PC-3 (cell line): Measurements from ENCODE around the gene DCP1B. TPM values are rescaled to one million over a fixed set of nuclear protein-coding genes. Genes with fewer than 3 reads are reported as not detected.

Experiments used
- ATAC-seq: fragments of 200-7000 bp; cut with Tn5 transposase; 2 replicates; pipeline ENCODE4 v1.9.1; 2020; ENCODE audit warnings: mild to moderate bottlenecking, moderate library complexity
- BruUV-seq: library from RNA; stranded (reverse); fragments of 400-500 nt; replicated peaks from 2 replicates; lab custom pipeline; 2021; lab: Mats Ljungman, UMichigan
- CTCF ChIA-PET: fragments of 300-600 bp; sonication (Branson Sonifier 250); formaldehyde crosslinking; loops from one replicate; lab custom pipeline; 2022; ENCODE audit warnings: antibody characterized with exemption; lab: Charles Lee
- POLR2A ChIA-PET: fragments of 300-600 bp; sonication (Branson Sonifier 250); formaldehyde crosslinking; loops from one replicate; lab custom pipeline; 2022; ENCODE audit warnings: antibody characterized with exemption; ENCODE audit not compliant: unreplicated experiment; lab: Charles Lee
- DNase-seq: peaks from one replicate; pipeline ENCODE4 v3.0.0-alpha.2; 2015
- H2AFZ ChIP-seq: fragments of 300-600 bp; sonication (generic); 2 replicates; pipeline ENCODE4 v1.6.0; 2016; ENCODE audit warnings: antibody characterized with exemption, low read length
- H3F3A ChIP-seq: fragments of 300-600 bp; sonication (generic); one replicate; pipeline ENCODE4 v1.6.0; 2017; ENCODE audit warnings: antibody characterized with exemption, low read length, control low read depth, mild to moderate bottlenecking; ENCODE audit not compliant: unreplicated experiment
- H3K27ac ChIP-seq: fragments of 300-600 bp; sonication (generic); 2 replicates; pipeline ENCODE4 v1.5.1; 2016; ENCODE audit warnings: mild to moderate bottlenecking, low read length
- H3K27me3 ChIP-seq: fragments of 300-600 bp; sonication (generic); 2 replicates; pipeline ENCODE4 v1.6.1; 2016; ENCODE audit warnings: low read length, mixed read lengths
- H3K36me3 ChIP-seq: fragments of 300-600 bp; sonication (generic); 2 replicates; pipeline ENCODE4 v1.6.1; 2016; ENCODE audit warnings: low read depth, mixed run types, low read length, mixed read lengths
- H3K4me1 ChIP-seq: fragments of 300-600 bp; sonication (generic); 2 replicates; pipeline ENCODE4 v1.5.1; 2016; ENCODE audit warnings: low read length; ENCODE audit not compliant: insufficient read depth
- H3K4me2 ChIP-seq: fragments of 300-600 bp; sonication (generic); 2 replicates; pipeline ENCODE4 v1.6.0; 2016; ENCODE audit warnings: low read length
- H3K4me3 ChIP-seq: fragments of 300-600 bp; sonication (generic); 2 replicates; pipeline ENCODE4 v1.5.1; 2016; ENCODE audit warnings: mild to moderate bottlenecking, low read length, mixed read lengths
- H3K79me2 ChIP-seq: fragments of 300-600 bp; sonication (generic); 2 replicates; pipeline ENCODE4 v1.6.1; 2017; ENCODE audit warnings: low read length, mixed read lengths
- H3K9ac ChIP-seq: fragments of 300-600 bp; sonication (generic); 2 replicates; pipeline ENCODE4 v1.6.0; 2016; ENCODE audit warnings: mild to moderate bottlenecking, low read length
- H3K9me2 ChIP-seq: fragments of 300-600 bp; sonication (generic); replicated peaks from 2 replicates; pipeline ENCODE4 v1.6.1; 2016; ENCODE audit warnings: mixed run types, low read length, mixed read lengths
- H3K9me3 ChIP-seq: fragments of 300-600 bp; sonication (generic); 2 replicates; pipeline ENCODE4 v1.6.1; 2016; ENCODE audit warnings: low read length, mixed read lengths
- H4K20me1 ChIP-seq: fragments of 300-600 bp; sonication (generic); 2 replicates; pipeline ENCODE4 v1.6.1; 2016; ENCODE audit warnings: low read length, mixed read lengths
- EZH2 ChIP-seq: fragments of 300-600 bp; sonication (generic); IDR thresholded peaks from one replicate; pipeline ENCODE4 v1.6.1; 2017; ENCODE audit warnings: antibody characterized with exemption, mild to moderate bottlenecking, low read length; ENCODE audit not compliant: unreplicated experiment
- EZH2phosphoT487 ChIP-seq: fragments of 300-600 bp; sonication (generic); IDR thresholded peaks from 2 replicates; pipeline ENCODE4 v1.6.1; 2018; ENCODE audit warnings: mild to moderate bottlenecking, antibody characterized with exemption, low read length, borderline replicate concordance
- intact Hi-C: fragments of 100-400 bp; cut with micrococcal nuclease; formaldehyde crosslinking; loops from 2 replicates; pipeline ENCODE4 v1.9.0; 2023
- total RNA-seq: library from RNA; depleted of rRNA; stranded (reverse); fragments of >200 nt; gene quantifications from 2 replicates; pipeline ENCODE4 v1.2.3, GENCODE V29; 2014
- TF ChIP-seq, protein P1 (sequence below): fragments of 300-600 bp; sonication (generic); conservative IDR thresholded peaks from 2 replicates; pipeline ENCODE4 v1.5.1; 2017; ENCODE audit warnings: antibody characterized with exemption, low read depth, mild to moderate bottlenecking, low read length

Gene DCP1B
- total RNA-seq, 1 experiment from 2014 or later: 4.9 TPM

DNA sequence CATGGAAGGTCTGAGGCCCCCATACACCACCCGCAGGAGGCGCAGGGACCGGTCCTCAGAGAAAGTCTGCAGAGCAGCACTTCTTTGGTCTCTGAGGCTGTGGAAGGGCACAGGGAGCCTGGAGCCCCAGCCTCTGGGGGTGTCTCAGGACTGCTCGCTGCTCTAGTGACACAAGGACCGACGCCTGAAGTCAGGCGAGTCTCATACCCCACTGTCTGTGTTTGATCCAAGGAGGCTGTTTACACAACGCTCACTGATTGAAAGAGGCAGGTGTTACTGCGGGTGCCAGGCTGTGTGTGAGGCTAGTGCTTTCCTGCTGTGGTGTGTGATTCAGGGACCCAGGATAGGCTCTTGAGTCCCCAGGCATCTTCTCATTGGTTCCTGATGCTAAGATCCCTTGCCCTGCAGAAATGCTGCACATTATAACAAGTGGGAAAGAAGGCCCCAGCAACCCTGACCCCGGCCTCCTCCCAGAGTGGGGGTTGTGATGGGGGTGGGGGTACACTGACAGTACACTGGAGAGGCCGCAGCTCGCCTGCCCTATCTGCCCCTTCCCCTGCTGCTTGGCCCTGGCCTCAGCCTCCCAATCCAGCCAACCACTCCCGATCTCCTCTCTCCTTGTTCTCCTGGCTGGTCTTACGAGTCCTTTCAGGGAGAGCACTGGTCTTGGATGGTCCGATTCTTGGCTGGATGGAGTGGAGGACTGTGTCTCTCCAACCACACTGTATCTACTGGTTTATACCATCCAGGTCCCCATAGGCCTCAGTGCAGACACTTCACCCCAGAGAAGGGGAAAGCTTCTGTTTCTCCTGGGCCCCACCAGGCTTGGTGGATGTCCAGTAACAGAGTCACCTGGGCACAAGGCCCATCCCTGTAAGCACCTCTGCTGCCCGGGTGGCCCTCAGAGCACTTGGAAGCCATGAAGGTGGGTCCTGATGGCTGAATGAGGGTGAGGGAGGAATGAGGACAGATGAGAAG, 92.4 kb downstream of the DCP1B start:
- Histone ChIP-seq H3F3A (no peaks in the 10 kb centered on the region), H3K9me2 (no peaks in the 10 kb centered on the region), H3K9ac (no peak overlapping the region), H3K4me1 (peaks cover 10% of the 10 kb centered on the region; the same call in 1 of the 2 replicates), H3K4me2 (no peak overlapping the region), H3K9me3 (no peaks in the 10 kb centered on the region), H4K20me1 (no peaks in the 10 kb centered on the region), H3K27me3 (0 out of 2 replicates have a peak, but pooled peaks cover 7% of the 10 kb centered on the region), H3K79me2 (no peaks in the 10 kb centered on the region), H3K4me3 (no peak overlapping the region), H3K36me3 (no peaks in the 10 kb centered on the region), H3K27ac (no peak overlapping the region), H2AFZ (no peak overlapping the region)
- TF ChIP-seq EZH2 (no peak), EZH2phosphoT487 (no peak)
- TF ChIP-seq, protein P1, sequence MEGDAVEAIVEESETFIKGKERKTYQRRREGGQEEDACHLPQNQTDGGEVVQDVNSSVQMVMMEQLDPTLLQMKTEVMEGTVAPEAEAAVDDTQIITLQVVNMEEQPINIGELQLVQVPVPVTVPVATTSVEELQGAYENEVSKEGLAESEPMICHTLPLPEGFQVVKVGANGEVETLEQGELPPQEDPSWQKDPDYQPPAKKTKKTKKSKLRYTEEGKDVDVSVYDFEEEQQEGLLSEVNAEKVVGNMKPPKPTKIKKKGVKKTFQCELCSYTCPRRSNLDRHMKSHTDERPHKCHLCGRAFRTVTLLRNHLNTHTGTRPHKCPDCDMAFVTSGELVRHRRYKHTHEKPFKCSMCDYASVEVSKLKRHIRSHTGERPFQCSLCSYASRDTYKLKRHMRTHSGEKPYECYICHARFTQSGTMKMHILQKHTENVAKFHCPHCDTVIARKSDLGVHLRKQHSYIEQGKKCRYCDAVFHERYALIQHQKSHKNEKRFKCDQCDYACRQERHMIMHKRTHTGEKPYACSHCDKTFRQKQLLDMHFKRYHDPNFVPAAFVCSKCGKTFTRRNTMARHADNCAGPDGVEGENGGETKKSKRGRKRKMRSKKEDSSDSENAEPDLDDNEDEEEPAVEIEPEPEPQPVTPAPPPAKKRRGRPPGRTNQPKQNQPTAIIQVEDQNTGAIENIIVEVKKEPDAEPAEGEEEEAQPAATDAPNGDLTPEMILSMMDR: no peak
- ATAC-seq (no peak), DNase-seq (no peak)
- ChIA-PET CTCF (no interaction called here), POLR2A (no interaction called here)
- intact Hi-C loops: no loop called here
- BruUV-seq: no TSS peak

DNA sequence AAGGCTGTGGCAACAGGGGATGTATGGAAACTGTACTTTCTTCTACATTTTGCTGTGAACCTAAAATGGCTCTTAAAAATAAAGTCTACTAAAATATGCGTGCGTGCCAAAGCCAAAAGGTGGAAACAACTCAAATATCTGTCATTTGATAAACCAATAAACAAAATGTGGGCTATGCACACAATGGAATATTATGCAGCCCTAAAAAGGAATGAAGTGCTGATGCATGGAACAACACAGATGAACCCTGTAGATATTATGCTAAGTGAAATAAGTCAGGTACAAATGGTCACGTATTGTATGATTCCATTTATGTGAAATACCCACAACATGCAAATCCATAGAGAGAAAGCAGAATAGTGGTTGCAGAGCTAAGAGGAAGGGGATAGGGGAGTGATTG, 93.8 kb downstream of the DCP1B start:
- intact Hi-C loops: no loop called here
- H4K20me1 ChIP-seq: no peaks in the 10 kb centered on the region
- no peak overlapping the region for H3K9ac ChIP-seq
- no peak overlapping the region for H3K4me3 ChIP-seq
- no peaks in the 10 kb centered on the region for H3K79me2 ChIP-seq
- no peak for DNase-seq
- no peaks in the 10 kb centered on the region for H3K9me3 ChIP-seq
- BruUV-seq: no TSS peak
- H3K9me2 ChIP-seq: no peaks in the 10 kb centered on the region
- peaks cover 10% of the 10 kb centered on the region; the same call in 1 of the 2 replicates for H3K4me1 ChIP-seq
- no peak overlapping the region for H2AFZ ChIP-seq
- ChIA-PET CTCF (no interaction called here), POLR2A (no interaction called here)
- no peak for TF ChIP-seq EZH2
- TF ChIP-seq EZH2phosphoT487: no peak
- TF ChIP-seq, protein P1: no peak
- no peaks in the 10 kb centered on the region for H3K27me3 ChIP-seq
- H3K27ac ChIP-seq: no peak overlapping the region
- no peak for ATAC-seq
- no peaks in the 10 kb centered on the region for H3K36me3 ChIP-seq
- no peak overlapping the region for H3K4me2 ChIP-seq
- no peaks in the 10 kb centered on the region for H3F3A ChIP-seq

DNA sequence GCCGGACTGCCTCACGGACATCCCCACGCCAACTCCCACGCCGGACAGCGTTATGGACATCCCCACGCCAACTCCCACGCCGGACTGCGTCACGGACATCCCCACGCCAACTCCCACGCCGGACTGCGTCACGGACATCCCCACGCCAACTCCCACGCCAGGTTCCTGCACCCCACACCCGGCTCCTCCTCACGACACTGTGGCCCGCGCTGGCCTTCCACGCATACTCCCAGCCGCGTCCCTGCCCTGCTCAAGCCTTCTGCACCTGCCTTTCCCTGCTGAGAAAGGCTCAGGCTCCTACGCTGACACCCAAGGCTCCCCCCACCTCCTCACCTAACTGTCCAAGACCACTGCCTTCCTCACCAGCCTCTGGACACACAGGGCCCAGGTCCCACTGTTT, 95.5 kb downstream of the DCP1B start:
- CTCF ChIA-PET: no interaction called here
- H3K4me2 ChIP-seq: no peak overlapping the region
- H3K9me3 ChIP-seq: peaks cover 8% of the 10 kb centered on the region; the same call in 1 of the 2 replicates
- H3K4me3 ChIP-seq: no peak overlapping the region
- peaks cover 10% of the 10 kb centered on the region; the same call in 1 of the 2 replicates for H3K4me1 ChIP-seq
- H3K36me3 ChIP-seq: no peaks in the 10 kb centered on the region
- TF ChIP-seq, protein P1: no peak
- TF ChIP-seq EZH2: no peak
- TF ChIP-seq EZH2phosphoT487: no peak
- no peak overlapping the region for H3K27ac ChIP-seq
- no peak for ATAC-seq
- H2AFZ ChIP-seq: no peak overlapping the region
- no peaks in the 10 kb centered on the region for H3K27me3 ChIP-seq
- intact Hi-C loops: no loop called here
- no peak overlapping the region for H3K9ac ChIP-seq
- no peaks in the 10 kb centered on the region for H3K9me2 ChIP-seq
- no peaks in the 10 kb centered on the region for H3F3A ChIP-seq
- POLR2A ChIA-PET: no interaction called here
- no peaks in the 10 kb centered on the region for H3K79me2 ChIP-seq
- no TSS peak for BruUV-seq
- no peaks in the 10 kb centered on the region for H4K20me1 ChIP-seq
- no peak for DNase-seq
